ENCODE results near the gene RNF183. TPM values are rescaled to one million over a fixed set of nuclear protein-coding genes. Genes with fewer than 3 reads are reported as not detected.

RNF183 gene
- total RNA-seq, 2 experiments from 2014 or later, result not detected

DNA sequence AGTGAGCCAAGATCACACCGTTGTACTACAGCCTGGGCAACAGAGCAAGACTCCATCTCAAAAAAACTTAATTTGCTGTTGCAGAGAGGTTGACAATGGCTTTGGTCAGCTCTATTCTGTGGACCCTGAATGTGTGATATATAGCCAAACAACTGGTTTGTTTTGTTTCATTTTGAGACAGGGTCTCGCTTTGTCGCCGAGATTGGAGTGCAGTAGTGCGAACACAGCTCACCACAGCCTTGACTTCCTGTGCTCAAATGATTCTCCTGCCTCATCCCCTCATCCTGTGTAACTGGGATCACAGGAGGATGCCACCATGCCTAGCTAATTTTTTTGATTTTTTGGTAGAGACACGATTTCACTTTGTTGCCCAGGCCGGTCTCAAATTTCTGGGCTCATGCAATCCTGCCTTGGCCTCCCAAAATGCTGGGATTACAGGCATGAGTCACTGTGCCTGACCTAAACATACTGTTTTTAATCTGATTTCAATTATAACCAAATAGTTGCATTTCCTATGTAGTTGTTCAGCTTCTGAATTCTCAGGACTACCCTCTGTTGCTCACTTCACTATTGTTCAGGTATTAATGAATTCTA lies 9.8 kb downstream of the RNF183 start:
- H3K4me3 Mint-ChIP-seq, result no peak overlapping the region

DNA sequence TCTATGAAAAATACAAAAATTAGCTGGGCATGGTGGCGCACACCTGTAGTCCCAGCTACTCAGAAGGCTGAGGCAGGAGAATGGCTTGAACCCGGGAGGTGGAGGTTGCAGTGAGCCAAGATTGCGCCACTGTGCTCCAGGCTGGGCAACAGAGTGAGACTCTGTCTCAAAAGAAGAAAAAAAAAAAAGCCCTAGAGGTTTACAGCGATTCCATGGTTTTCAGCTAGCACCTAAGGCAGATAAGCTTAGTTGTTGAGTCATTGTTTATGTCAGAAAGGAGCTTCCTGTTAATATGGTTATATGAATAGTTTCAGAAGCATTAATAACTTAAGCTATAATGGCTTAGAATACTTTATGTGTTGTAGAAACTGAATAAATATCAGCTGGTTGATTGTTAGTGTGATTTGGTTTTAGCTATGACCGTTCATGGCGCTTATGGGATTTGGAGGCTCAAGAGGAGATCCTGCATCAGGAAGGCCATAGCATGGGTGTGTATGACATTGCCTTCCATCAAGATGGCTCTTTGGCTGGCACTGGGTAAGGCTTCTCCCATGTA lies 13.0 kb downstream of the RNF183 start:
- no peak overlapping the region for H3K4me3 Mint-ChIP-seq
- no peaks in the 10 kb centered on the region for H3K27me3 Mint-ChIP-seq
- H3K9me3 Mint-ChIP-seq, result no peaks in the 10 kb centered on the region
- H3K36me3 Mint-ChIP-seq (ENCODE audit: low read depth), result peaks cover 56% of the 10 kb centered on the region
- no peak overlapping the region for H3K27ac Mint-ChIP-seq
- no peaks in the 10 kb centered on the region for H3K4me1 Mint-ChIP-seq
- CTCF ChIA-PET, result interaction anchor here (0.8 to 1.5 kb wide), 3 partner anchors 9 to 28 kb away, joined by 3 read pairs; no protein-coding TSS in a partner anchor
- POLR2A ChIA-PET, result no interaction called here
- no peak for DNase-seq

More for the DNA sequence above, 9.8 kb downstream of the RNF183 start:
- CTCF ChIA-PET, result interaction anchor here (0.5 kb wide), 1 partner anchor 313 kb away, joined by 3 read pairs; no protein-coding TSS in a partner anchor
- Mint-ChIP-seq H3K9me3 (no peaks in the 10 kb centered on the region), H3K27ac (no peak overlapping the region), H3K27me3 (no peaks in the 10 kb centered on the region), H3K36me3 (ENCODE audit: low read depth) (peaks cover 41% of the 10 kb centered on the region), H3K4me1 (no peaks in the 10 kb centered on the region)
- POLR2A ChIA-PET, result no interaction called here
- DNase-seq, result no peak

DNA sequence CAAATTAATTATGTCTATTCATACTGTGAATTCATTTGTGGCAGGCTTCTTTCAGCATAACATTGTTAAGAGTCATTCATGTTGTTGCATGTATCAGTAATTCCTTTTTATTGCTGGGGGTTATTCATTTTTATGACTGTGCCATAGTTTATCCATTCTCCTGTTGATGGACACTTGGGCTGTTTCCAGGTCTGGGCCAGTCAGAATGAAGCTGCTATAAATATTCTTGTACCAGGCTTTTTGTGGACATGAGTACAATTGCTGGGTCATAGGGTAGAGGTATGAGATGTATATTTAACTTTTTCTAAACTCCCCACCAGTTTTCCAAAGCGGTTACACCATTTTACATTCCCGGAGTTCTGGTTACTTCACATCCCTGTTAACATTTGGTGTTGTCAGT lies 14.1 kb downstream of the RNF183 start:
- Mint-ChIP-seq H3K9me3 (no peaks in the 10 kb centered on the region), H3K36me3 (ENCODE audit: low read depth) (peaks cover 64% of the 10 kb centered on the region), H3K4me1 (peaks cover 2% of the 10 kb centered on the region), H3K27me3 (no peaks in the 10 kb centered on the region), H3K27ac (no peak overlapping the region), H3K4me3 (no peak overlapping the region)
- POLR2A ChIA-PET, result no interaction called here
- no peak for DNase-seq
- CTCF ChIA-PET, result no interaction called here

DNA sequence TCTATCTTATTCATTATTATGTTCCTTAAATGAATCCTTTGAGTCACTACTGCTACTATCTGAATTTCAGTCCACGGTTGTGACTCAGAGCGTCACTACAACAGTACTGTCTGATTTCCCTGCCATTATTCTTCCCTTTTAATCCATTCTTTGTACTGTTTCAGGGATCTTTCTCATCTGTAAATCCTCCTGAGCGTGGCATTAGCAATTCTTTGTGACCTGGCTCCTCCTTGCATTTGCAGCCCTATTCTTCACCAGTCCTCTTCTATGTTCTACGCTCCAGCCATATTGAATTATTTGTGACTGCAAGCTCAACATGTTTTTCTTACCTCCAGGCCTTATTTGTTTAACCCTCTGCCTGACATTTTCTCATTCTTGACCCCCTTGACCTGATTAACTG lies 21.8 kb downstream of the RNF183 start:
- ChIA-PET POLR2A (no interaction called here), CTCF (interaction anchor here (0.7 kb wide), 1 partner anchor 85 kb away, joined by 3 read pairs; no protein-coding TSS in a partner anchor)
- Mint-ChIP-seq H3K27me3 (no peaks in the 10 kb centered on the region), H3K9me3 (no peaks in the 10 kb centered on the region), H3K27ac (peak overlapping the region; percentile 4), H3K4me3 (no peak overlapping the region), H3K36me3 (ENCODE audit: low read depth) (peaks cover 57% of the 10 kb centered on the region), H3K4me1 (peaks cover 27% of the 10 kb centered on the region)
- no peak for DNase-seq

DNA sequence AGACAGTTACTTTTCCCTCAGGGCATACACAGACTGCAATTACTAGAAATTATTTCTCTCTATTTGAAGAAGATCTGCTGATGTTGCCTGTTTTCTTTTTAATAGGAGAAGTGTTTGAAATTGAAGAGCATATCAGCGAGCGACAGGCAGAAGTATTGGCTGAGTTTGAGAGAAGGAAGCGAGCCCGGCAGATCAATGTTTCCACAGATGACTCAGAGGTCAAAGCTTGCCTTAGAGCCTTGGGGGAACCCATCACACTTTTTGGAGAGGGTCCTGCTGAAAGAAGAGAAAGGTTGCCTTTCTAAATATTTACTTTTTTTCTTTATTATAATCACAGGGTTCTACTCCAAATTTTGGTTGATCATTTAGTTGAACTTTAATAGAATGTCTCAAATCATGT lies 24.3 kb downstream of the RNF183 start:
- Mint-ChIP-seq H3K4me3 (no peak overlapping the region), H3K9me3 (no peaks in the 10 kb centered on the region), H3K36me3 (ENCODE audit: low read depth) (peaks cover 44% of the 10 kb centered on the region), H3K4me1 (peaks cover 32% of the 10 kb centered on the region), H3K27me3 (no peaks in the 10 kb centered on the region), H3K27ac (no peak overlapping the region)
- POLR2A ChIA-PET, result no interaction called here
- CTCF ChIA-PET, result no interaction called here
- no peak for DNase-seq

DNA sequence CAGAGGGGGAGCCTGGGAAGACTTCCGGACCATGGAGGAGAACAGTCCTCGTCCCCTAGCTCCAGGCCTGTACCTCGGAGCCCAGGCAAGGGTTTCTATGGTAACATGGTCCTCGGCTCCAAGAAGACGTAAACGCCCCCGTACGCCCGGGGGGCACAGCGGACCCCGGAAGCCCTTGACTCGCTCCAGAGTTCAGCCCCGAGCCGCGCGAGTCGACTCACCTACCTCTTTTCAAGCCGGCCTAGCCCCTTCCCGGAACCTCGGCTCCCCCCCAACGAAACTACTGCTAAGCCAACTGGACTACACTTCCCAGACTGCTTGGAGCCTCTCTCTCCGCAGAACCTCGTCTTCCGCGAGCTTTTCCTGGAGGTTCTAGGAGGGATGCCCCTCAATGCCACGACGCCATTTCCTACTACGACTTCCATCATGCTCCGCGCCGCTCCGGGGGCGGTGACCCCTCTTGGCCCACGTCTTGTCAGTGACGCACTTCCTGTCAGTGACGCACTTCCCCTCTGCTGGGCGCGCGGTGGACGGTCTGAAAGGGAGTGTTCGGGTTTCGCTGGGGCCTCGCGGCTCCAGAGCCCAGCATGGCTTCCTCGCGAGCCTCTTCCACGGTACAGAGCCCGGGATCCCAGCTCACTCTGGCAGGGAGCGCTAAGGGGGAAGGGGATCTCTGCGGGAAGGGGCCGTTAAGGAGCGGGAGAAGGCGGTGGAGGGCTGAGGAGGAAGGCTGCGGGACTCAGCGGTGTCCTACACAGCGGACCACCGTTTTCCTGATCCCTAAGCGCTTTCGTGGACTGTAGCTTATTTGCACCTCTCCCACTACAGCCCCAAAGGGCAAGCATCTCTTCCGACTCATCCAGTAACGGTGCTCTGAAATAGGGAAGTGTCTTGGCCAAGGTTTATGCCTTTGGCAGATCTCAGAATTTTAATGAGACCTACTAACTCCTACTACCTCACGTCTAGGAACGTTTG lies 27.7 kb downstream of the RNF183 start, which contains the start of the genes CDC26 and PRPF4:
CDC26 (minus strand) TSS at position 416 of the 975 bp plus-strand sequence. CDS start 3,065 bp downstream, outside the sequence.
PRPF4 (plus strand) TSS at position 502 of the 975 bp plus-strand sequence; CDS start at position 588, 86 bp downstream.
- ChIA-PET POLR2A (interaction anchor here (0.6 kb wide), 2 partner anchors 22 to 130 kb away, joined by 3 to 6 read pairs; no protein-coding TSS in a partner anchor), CTCF (interaction anchor here (0.6 to 2.4 kb wide), 18 partner anchors 11 to 1644 kb away, joined by 3 to 11 read pairs (median 4); partner anchors contain the start of genes ALAD, BSPRY, C9orf43 and DNAJC25)
- no peaks in the 10 kb centered on the region for H3K9me3 Mint-ChIP-seq

DNA sequence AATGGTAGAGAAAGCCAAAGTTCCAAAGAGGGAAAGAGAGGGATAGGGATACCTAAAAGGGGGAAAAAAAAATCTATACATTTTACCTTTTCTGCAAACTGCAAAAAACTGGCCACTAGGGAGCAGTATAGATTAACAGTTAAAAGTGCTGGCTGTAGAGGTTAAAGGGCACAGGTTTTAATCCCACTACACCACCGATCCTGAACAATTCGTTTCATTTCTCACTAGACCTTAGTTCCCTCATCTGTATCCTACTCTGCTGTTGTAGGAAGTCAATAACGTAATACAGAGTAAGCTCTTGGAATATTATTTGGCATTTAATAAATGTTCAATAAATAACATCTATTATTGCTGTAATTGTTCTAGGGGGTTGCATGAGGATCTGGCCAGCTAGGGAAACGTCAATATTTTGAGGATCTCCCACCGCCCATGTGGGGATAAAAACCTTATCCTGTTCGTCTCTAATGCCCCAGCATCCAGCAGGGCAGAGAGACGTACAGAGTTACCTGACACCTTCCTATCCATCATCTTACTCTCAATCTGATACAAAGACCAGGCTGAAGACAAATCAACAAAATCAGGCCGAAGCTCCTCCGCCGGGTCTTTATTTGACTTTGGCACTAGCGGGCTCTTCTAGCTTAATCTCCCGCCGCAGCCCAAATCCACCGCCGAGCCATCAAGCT lies 28.6 kb downstream of the RNF183 start:
- POLR2A ChIA-PET, result interaction anchor here (0.6 to 0.7 kb wide), 2 partner anchors 21 to 132 kb away, joined by 4 to 6 read pairs; no protein-coding TSS in a partner anchor
- DNase-seq, result peak; percentile 66
- no peak overlapping the region for H3K4me3 Mint-ChIP-seq
- peaks cover 33% of the 10 kb centered on the region for H3K4me1 Mint-ChIP-seq
- H3K27me3 Mint-ChIP-seq, result no peaks in the 10 kb centered on the region
- CTCF ChIA-PET, result interaction anchor here (0.6 to 2.4 kb wide), 17 partner anchors 11 to 1644 kb away, joined by 3 to 11 read pairs (median 4); partner anchors contain the start of genes ALAD, BSPRY, C9orf43 and DNAJC25
- no peak overlapping the region for H3K27ac Mint-ChIP-seq
- peaks cover 33% of the 10 kb centered on the region for H3K36me3 Mint-ChIP-seq (ENCODE audit: low read depth)
- H3K9me3 Mint-ChIP-seq, result no peaks in the 10 kb centered on the region

More for the DNA sequence above, 27.7 kb downstream of the RNF183 start, which contains the start of the genes CDC26 and PRPF4:
- peak; percentile 97 for DNase-seq
- Mint-ChIP-seq H3K27ac (no peak within 1 kb of the TSS), H3K4me3 (no peak within 1 kb of the TSS), H3K4me1 (peaks cover 37% of the 10 kb centered on the region), H3K36me3 (ENCODE audit: low read depth) (peaks cover 36% of the 10 kb centered on the region), H3K27me3 (no peaks in the 10 kb centered on the region)

DNA sequence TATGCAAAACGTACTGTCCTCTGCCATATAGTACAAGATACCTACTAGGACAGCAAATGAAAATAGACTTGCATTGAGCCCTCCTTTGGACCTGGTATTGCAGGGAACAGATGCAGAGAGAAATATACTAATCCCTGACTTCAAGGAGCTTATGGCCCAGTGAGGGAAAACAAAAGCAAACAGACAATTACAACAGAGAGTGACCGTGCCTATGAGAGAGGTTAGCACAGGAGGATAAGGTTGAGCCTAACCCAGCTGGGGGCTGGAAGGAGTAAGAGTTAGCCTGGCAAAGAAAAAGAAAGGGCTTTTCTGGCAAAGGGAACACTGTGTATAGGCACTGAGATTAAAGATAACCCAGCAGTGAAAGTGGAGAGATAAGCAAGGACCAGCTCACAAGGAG lies 33.3 kb downstream of the RNF183 start:
- H3K9me3 Mint-ChIP-seq, result no peaks in the 10 kb centered on the region
- no peaks in the 10 kb centered on the region for H3K27me3 Mint-ChIP-seq
- ChIA-PET CTCF (no interaction called here), POLR2A (no interaction called here)
- peaks cover 43% of the 10 kb centered on the region for H3K36me3 Mint-ChIP-seq (ENCODE audit: low read depth)
- no peak overlapping the region for H3K27ac Mint-ChIP-seq
- peaks cover 20% of the 10 kb centered on the region for H3K4me1 Mint-ChIP-seq
- no peak for DNase-seq
- H3K4me3 Mint-ChIP-seq, result no peak overlapping the region

DNA sequence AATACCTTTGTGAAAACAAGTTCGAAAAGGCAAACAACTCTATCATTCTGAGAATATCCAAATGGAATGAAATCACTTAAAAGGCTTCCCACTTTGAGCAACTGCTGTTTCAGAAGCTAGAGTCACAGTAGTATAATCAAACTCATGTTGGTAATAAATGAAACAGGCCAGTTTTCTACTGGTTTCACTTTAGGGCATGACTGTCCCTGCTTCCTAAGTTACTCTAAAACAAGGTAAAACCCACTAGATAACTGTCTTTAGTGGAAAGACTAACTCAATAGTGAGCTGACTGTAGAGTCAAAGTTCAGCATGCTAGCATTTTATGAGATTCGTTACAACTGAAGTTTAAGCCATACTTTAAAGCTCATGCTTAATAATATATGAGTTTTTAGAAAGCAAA lies 33.8 kb downstream of the RNF183 start:
- no peak overlapping the region for H3K4me3 Mint-ChIP-seq
- no peak overlapping the region for H3K27ac Mint-ChIP-seq
- no peaks in the 10 kb centered on the region for H3K9me3 Mint-ChIP-seq
- no peak for DNase-seq
- ChIA-PET POLR2A (no interaction called here), CTCF (interaction anchor here (0.5 kb wide), 1 partner anchor 53 kb away, joined by 4 read pairs; no protein-coding TSS in a partner anchor)
- H3K36me3 Mint-ChIP-seq (ENCODE audit: low read depth), result peaks cover 44% of the 10 kb centered on the region
- no peaks in the 10 kb centered on the region for H3K27me3 Mint-ChIP-seq
- H3K4me1 Mint-ChIP-seq, result peaks cover 19% of the 10 kb centered on the region

DNA sequence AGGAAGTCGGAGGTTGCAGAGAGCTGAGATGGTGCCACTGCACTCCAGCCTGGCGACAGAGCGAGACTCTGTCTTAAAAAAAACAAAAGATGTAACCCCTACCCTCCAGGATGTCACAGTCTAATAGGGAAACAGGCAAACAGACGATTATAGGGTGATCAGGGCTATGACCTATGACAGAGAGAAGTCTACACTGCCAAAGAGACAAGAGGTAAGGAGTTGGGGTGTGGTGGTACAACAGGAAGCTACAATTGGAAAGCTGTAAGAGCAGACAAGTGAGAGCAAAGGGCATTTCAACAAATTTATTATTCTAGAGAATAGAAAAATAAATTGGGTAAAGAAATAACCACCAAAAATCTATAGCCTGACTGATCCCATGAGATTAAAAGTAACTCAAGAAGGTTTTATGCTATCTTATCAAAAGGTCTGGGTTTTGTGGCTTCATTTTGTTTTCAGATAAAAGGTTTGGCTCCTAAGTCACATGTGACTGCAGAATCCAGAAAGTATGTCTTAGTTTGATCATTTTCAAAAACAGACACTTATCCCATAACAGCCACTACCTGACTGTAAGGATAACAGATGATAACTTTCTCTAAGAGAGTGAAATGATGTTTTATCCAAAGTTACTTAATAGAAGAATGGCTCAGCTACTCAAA lies 35.1 kb downstream of the RNF183 start:
- Mint-ChIP-seq H3K27me3 (no peaks in the 10 kb centered on the region), H3K9me3 (no peaks in the 10 kb centered on the region), H3K36me3 (ENCODE audit: low read depth) (peaks cover 44% of the 10 kb centered on the region), H3K4me3 (no peak overlapping the region), H3K27ac (no peak overlapping the region), H3K4me1 (peaks cover 8% of the 10 kb centered on the region)
- ChIA-PET CTCF (no interaction called here), POLR2A (no interaction called here)
- DNase-seq, result no peak

DNA sequence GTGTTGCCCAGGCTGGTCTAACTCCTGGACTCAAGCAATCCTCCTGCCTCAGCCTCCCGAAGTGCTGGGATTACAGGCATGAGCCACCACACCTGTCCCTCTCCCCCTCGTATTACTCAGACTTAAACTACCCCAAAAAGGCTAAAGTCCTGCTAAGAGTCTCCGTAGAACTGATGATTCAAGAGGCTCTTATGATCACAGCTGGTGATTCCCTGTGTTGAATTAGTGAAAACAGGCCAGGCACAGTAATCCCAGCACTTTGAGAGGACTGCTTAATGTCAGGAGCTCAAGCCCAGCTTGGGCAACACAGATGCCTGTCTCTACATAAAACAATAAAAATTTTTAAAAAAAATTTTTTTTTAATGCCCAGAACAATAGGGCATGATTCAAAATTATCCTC lies 37.0 kb downstream of the RNF183 start:
- DNase-seq, result no peak
- H3K36me3 Mint-ChIP-seq (ENCODE audit: low read depth), result peaks cover 36% of the 10 kb centered on the region
- no peak overlapping the region for H3K4me3 Mint-ChIP-seq
- peaks cover 6% of the 10 kb centered on the region for H3K4me1 Mint-ChIP-seq
- H3K9me3 Mint-ChIP-seq, result no peaks in the 10 kb centered on the region
- H3K27me3 Mint-ChIP-seq, result no peaks in the 10 kb centered on the region
- no peak overlapping the region for H3K27ac Mint-ChIP-seq
- CTCF ChIA-PET, result interaction anchor here (0.6 kb wide), 1 partner anchor 82 kb away, joined by 4 read pairs; no protein-coding TSS in a partner anchor
- POLR2A ChIA-PET, result no interaction called here

Data from activated CD4-positive, alpha-beta T cell treated with anti-CD3 and anti-CD28 coated beads, Interleukin-2, amount 10 ng/mL, durations not matched to agents 7 days and 5 days (primary cell).